ENCODE results near the gene TRIM66.
A peak's percentile ranks its signal among the peaks of the same experiment; 100 is the strongest.

Gene TRIM66

DNA sequence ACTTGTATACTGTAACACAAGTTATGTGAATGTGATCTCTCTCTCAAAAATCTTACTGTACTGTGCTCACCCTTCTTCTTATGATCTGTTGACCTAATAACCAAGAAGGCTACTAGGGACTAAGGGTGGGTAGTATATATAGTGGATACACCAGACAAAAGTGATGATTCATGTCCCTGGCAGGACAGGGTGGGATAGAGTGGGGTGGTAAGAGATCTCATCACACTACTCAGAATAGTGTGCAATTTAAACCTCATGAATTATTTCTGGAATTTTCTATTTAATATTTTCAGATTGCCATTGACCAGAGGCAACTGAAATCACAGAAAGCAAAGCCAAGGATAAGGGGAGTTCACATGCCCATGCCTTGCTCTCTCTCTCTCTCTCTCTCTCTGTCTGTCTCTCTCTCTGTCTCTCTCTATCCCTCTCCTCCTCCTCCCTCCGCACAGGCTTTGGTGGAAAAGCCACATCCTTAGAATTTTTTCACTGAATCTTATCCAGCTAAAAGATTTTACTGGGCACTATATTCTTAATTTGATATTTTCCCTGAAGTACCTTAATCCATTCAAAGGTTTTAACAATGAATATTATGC, 76.4 kb downstream of the TRIM66 start:
- no peak for DNase-seq (ENCODE audit: low spot score)

DNA sequence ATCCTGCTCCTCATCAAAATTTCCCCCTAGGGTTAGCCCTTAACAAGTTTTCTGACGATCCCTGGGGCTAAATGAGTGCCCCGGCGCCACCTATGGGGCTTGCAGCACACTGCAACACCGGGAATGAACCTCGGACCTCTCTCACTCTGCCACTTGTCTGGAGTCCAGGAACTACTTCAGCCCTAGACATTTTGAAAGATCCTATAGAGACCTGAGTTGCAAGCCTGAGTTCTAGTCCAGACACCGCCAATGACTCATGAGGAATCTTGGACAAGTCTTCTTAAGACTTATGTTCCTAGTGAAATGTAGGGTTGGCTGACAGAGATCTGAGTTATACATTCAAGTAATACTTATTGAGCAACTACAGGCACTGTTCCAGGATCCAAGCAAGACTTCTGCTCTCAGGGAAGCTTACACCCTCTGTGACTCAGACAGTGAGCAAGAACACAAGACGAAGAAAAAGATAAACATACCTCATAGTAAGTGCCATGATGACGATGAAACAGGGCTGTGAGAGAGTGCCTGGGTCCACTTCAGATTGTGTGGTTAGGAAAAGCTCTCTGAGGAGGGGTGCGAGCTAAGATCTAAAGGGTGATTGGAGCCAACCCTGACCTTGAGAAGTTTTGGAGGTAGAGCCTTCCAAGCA, 78.3 kb downstream of the TRIM66 start:
- DNase-seq (ENCODE audit: low spot score) = peak; percentile 35

DNA sequence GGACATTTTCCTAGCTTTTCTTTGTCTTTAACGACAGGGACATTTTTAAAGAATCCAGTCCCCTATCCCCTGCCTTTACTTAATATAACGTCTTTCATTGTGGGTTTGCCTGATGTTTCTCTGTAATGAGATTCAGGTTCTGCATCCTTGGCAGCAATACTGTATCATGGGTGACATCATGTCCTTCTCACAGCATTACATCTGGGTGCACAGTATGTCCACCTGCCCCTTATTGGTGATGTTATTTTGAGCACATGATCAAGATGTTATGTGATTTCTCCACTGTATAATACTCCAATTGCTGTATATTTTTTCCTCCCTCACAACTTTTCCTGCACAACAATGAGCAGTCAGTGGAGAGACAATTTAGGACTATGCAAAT, 78.8 kb downstream of the TRIM66 start:
- no peak for DNase-seq (ENCODE audit: low spot score)

GRCh38 chr11:8601376-8602133, 80.9 kb downstream of the TRIM66 start:
- no peak for DNase-seq (ENCODE audit: low spot score)

DNA sequence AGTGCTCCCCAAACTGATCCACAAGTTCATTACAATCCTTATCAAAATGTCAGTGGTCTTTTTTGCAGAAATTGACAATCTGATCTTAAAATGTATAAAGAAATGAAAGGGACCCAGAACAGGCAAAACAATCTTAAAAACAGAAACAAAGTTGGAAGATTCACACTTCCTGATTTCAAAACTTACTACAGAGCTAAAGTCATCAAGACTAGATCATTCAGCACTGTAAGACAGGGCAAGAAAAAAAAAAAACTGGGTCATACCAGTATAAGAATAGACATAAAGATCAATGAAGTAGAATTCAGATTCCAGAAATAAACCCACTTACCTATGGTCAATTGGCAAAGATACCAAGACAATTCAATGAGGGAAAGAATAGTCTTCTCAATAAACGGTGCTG, 84.0 kb downstream of the TRIM66 start:
- DNase-seq (ENCODE audit: low spot score) = no peak

DNA sequence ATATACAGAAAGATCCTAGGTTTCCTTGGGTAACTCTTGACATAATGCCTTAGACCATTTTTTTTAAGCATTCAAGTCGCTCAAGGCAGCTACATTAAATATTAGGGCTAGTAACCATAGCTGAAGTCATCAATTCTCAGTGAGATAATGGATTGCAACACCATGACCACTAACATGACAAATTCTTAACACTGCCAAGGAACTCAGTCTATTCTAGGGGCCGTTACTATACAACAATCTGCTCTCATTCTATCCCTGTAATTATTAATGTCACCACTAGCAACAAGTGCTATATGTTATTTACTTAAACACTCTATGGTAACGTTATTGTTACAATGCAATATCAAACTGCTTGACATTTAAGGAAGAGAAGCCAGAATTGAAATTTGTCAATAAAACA, 85.3 kb downstream of the TRIM66 start:
- DNase-seq (ENCODE audit: low spot score) = no peak

GRCh38 chr11:8596504-8597046, 85.9 kb downstream of the TRIM66 start:
- DNase-seq (ENCODE audit: low spot score) = no peak

- no peak for DNase-seq (ENCODE audit: low spot score)
Measured at GRCh38 chr11:8593935-8594909, 88.2 kb downstream of the TRIM66 start, which contains the start of gene STK33. TSS of gene STK33 (minus strand) at chr11:8594228. CDS start at chr11:8474905, 119,323 bp downstream.

- DNase-seq (ENCODE audit: low spot score) = no peak
Measured at GRCh38 chr11:8593455-8593854, 89.0 kb downstream of the TRIM66 start.

GRCh38 chr11:8587915-8588314, 94.5 kb downstream of the TRIM66 start:
- DNase-seq (ENCODE audit: low spot score) = no peak

DNA sequence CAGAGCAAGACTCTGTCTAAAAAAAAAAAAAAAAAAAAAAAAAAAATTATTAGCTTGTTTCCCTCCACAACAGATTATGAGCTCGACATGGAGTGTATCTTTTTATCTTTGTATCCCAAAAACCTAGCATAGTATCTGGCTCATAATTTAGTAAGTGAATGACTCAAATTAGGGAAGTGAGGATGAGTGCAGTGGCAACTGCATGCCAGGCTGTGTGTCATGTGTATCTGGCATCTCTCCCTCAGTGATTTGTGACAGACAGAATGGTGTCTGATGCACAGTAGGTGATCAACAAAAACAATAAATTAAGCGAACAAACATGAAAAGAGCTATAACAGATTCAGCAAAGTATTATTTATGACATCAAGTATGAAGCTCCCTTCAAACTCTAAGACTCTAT, 95.7 kb downstream of the TRIM66 start:
- no peak for DNase-seq (ENCODE audit: low spot score)

GRCh38 chr11:8586184-8586583, 96.3 kb downstream of the TRIM66 start:
- DNase-seq (ENCODE audit: low spot score) = no peak

- DNase-seq (ENCODE audit: low spot score) = no peak
Measured at GRCh38 chr11:8584511-8584910, 98.0 kb downstream of the TRIM66 start.

DNA sequence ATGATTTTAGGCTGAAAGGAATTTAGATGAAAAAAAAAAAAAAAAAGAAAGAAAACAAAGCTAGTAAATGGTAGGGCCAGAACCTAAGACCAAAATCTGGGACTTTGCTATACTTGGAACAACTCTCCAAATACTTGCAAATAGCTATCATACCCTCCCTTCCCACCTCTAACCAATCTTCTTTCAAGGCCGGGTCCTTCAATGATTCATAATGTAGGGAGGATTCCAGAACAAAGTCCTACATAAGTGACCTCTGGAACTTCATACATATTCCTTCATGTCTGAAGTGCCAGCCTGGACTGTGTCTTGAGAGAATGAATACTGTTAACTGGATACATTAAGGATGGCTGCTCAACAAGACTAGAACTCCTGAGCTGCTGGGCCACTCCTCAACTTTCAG, 98.4 kb downstream of the TRIM66 start:
- DNase-seq (ENCODE audit: low spot score) = no peak

DNA sequence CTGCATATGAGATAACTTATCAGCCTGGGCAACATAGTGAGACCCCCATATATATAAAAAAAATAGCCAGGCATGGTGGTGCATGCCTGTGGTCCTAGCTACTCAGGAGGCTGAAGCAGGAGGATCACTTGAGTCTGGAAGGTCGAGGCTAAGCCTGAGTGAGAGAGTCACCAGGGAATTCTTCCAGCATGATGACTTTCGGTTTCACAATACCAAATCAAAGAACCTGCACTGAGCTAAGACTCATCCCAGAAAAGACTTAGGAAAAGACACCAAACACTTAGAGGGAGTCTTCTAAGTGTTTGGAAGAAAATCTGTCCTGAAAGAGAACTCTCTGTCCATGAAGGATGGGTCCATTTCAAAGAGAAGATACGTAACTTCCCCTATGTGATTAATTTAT, 101.2 kb downstream of the TRIM66 start:
- no peak for DNase-seq (ENCODE audit: low spot score)

GRCh38 chr11:8577791-8578581, 104.5 kb downstream of the TRIM66 start:
- no peak for DNase-seq (ENCODE audit: low spot score)

DNA sequence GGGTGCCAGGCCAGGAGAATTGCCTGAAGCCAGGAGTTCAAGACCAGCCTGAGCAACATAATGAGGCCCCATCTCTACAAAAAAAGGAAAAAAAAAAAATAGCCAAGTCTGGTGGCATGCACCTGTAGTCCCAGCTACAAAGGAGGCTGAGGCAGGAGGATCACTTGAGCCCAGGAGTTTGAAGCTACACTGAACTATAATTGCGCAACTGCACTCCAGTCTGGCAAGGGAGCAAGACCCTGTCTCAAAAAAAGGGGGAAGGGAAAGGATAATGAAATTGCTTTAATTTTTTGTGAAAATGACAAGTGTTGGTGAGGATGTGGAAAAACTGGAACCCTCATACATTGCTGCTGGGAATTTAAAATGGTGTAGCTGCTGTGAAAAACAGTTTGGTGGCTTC, 107.7 kb downstream of the TRIM66 start:
- no peak for DNase-seq (ENCODE audit: low spot score)

DNA sequence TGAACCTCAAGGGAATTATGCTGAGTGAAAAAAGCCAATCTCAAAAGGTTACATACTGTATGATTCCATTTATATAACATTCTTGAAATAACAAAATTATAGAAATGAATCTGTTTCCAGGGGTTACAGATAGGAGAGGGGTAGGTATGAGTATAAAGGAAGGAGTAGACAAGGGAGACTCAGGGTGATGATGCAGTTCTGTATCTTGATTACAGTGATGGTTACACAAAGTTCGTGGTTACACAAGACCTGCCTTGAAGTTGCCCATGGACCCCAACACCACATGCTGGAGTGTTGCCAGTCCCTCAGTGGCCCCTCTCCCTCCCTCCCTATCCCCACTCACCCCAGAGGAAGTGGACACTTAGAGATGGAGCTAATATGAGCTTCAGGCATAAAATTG, 108.7 kb downstream of the TRIM66 start:
- DNase-seq (ENCODE audit: low spot score) = no peak

GRCh38 chr11:8567602-8568198, 114.8 kb downstream of the TRIM66 start:
- DNase-seq (ENCODE audit: low spot score) = no peak

DNA sequence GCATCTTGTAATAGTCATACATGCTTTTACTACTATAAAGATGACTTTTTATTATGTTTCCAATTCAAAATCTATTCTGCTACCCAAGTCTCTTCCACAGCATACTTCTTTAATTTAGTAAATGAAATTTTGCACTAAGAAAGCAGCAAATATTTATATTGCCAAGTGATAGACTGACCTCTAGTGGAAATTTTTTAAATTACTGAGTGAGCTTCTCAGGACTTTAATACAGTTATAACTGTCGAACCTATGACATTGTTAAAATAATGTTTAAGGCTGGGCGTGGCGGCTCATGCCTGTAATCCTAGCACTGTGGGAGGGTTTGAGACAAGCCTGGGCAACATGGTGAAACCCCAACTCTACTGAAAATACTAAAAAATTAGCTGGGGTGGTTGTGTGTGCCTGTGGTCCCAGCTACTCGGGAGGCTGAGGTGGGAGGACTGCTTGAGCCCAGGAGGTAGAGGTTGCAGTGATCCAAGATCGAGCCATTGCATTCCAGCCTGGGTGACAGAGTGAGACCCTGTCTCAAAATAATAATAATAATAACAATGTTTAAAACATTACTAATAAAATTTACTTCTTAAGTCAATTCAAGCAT, 115.8 kb downstream of the TRIM66 start:
- no peak for DNase-seq (ENCODE audit: low spot score)
